ENCODE measurements around the gene AKAP13. TPM values are rescaled to one million over a fixed set of nuclear protein-coding genes. Genes with fewer than 3 reads are reported as not detected.

The AKAP13 gene
- total and polyA plus RNA-seq, 5 experiments from 2014 or later: 113 to 244 (median 131) TPM

- no peaks in the 10 kb centered on the region for H3K9me3 Mint-ChIP-seq
- ATAC-seq (no peak), DNase-seq (no peak)
- peaks cover 0 to 35% (median 7%) of the 10 kb centered on the region in 3 donors for H3K36me3 Mint-ChIP-seq
- H3K4me3 Mint-ChIP-seq: no peak overlapping the region
- no peaks in the 10 kb centered on the region for H3K27me3 Mint-ChIP-seq
- H3K27ac Mint-ChIP-seq: peak overlapping the region in 3 of 10 donors; percentile 43 to 84 (median 46)
- POLR2A ChIA-PET: no interaction called here
- H3K4me1 Mint-ChIP-seq: peaks cover 47 to 85% (median 71%) of the 10 kb centered on the region in 4 donors
These were observed 161.3 kb downstream of the AKAP13 start for GRCh38 chr15:85541744-85542143.

DNA sequence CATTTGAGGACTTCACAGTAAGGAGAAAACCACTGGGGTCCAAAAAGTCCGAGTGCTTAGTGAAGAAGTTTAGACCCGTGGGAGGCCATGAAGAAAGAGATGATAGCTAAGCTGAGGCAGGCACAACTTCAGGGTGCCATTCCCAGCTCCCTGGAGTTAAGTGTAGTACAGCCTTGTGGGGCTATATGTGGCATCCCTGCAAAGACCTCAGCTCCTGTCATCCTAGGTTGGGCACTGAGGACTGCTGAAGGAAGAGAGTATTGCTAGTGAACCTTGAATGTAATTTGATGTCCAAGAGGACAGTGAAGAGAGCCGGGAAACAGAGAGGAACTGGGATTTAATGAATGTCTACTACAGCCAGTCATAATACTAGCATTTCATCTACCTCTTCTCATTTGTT lies 162.1 kb downstream of the AKAP13 start:
- DNase-seq: no peak
- H3K27me3 Mint-ChIP-seq: no peaks in the 10 kb centered on the region
- H3K4me3 Mint-ChIP-seq: peak overlapping the region in 5 of 10 donors; percentile 11 to 69 (median 46)
- POLR2A ChIA-PET: no interaction called here
- ATAC-seq: no peak
- peaks cover 0 to 39% (median 7%) of the 10 kb centered on the region in 3 donors for H3K36me3 Mint-ChIP-seq
- H3K9me3 Mint-ChIP-seq: no peaks in the 10 kb centered on the region
- peak overlapping the region; percentile 13 to 94 (median 66) for H3K27ac Mint-ChIP-seq
- H3K4me1 Mint-ChIP-seq: peaks cover 49 to 85% (median 72%) of the 10 kb centered on the region in 4 donors

GRCh38 chr15:85542895-85543331 lies 162.5 kb downstream of the AKAP13 start:
- peak overlapping the region in 7 of 10 donors; percentile 14 to 78 (median 63) for H3K4me3 Mint-ChIP-seq
- H3K4me1 Mint-ChIP-seq: peaks cover 48 to 85% (median 75%) of the 10 kb centered on the region in 4 donors
- no peaks in the 10 kb centered on the region for H3K9me3 Mint-ChIP-seq
- DNase-seq (no peak), ATAC-seq (no peak)
- peak overlapping the region; percentile 13 to 94 (median 66) for H3K27ac Mint-ChIP-seq
- no peaks in the 10 kb centered on the region for H3K27me3 Mint-ChIP-seq
- POLR2A ChIA-PET: interaction anchor here (1.5 kb wide), 1 partner anchor 39 kb away, joined by 11 read pairs; no protein-coding TSS in a partner anchor
- peaks cover 0 to 39% (median 7%) of the 10 kb centered on the region in 3 donors for H3K36me3 Mint-ChIP-seq

- H3K27me3 Mint-ChIP-seq: no peaks in the 10 kb centered on the region
- peaks cover 0 to 41% (median 5%) of the 10 kb centered on the region in 3 donors for H3K36me3 Mint-ChIP-seq
- H3K4me3 Mint-ChIP-seq: peak overlapping the region; percentile 58 to 78 (median 71)
- peak overlapping the region; percentile 36 to 94 (median 84) for H3K27ac Mint-ChIP-seq
- H3K4me1 Mint-ChIP-seq: peaks cover 47 to 88% (median 75%) of the 10 kb centered on the region in 4 donors
- POLR2A ChIA-PET: interaction anchor here (1.5 kb wide), 1 partner anchor 38 kb away, joined by 11 read pairs; no protein-coding TSS in a partner anchor
- no peaks in the 10 kb centered on the region for H3K9me3 Mint-ChIP-seq
- DNase-seq (peak; percentile 23 to 69 (median 54)), ATAC-seq (peak; percentile 90 to 94)
These were observed 163.3 kb downstream of the AKAP13 start for GRCh38 chr15:85543741-85544155.

DNA sequence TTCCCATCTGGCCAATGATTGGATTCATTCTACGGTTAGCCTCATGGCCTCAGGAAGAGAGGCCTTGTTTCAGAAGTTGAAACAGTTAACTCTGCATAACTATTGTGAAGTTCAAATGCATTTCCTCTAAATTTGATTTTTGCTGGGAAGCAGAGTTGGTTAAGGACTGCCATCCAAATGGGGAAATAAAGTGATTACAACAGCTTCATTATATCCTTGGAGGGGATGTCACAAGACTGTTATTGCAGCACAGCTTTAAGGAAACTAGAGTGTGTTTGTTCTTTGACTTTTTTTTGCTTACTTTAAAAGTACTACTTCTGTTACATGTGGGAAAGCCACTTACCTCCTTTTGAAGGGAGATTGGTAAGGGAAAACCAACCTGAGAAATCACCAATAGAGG lies 164.8 kb downstream of the AKAP13 start:
- ATAC-seq (no peak), DNase-seq (no peak)
- Mint-ChIP-seq H3K4me3 (no peak overlapping the region), H3K9me3 (no peaks in the 10 kb centered on the region), H3K36me3 (peaks cover 0 to 44% (median 5%) of the 10 kb centered on the region in 3 donors), H3K27ac (peak overlapping the region in 8 of 10 donors; percentile 3 to 83 (median 45)), H3K27me3 (no peaks in the 10 kb centered on the region), H3K4me1 (peaks cover 44 to 75% (median 65%) of the 10 kb centered on the region in 4 donors)
- POLR2A ChIA-PET: interaction anchor here (1.2 kb wide), 1 partner anchor 17 kb away, joined by 3 read pairs; no protein-coding TSS in a partner anchor

- H3K9me3 Mint-ChIP-seq: no peaks in the 10 kb centered on the region
- peaks cover 0 to 48% (median 5%) of the 10 kb centered on the region in 3 donors for H3K36me3 Mint-ChIP-seq
- POLR2A ChIA-PET: interaction anchor here (1.2 kb wide), 1 partner anchor 17 kb away, joined by 3 read pairs; no protein-coding TSS in a partner anchor
- peak overlapping the region in 7 of 10 donors; percentile 3 to 68 (median 29) for H3K27ac Mint-ChIP-seq
- H3K4me1 Mint-ChIP-seq: peaks cover 39 to 69% (median 60%) of the 10 kb centered on the region in 4 donors
- H3K27me3 Mint-ChIP-seq: no peaks in the 10 kb centered on the region
- DNase-seq (no peak), ATAC-seq (no peak)
- H3K4me3 Mint-ChIP-seq: peak overlapping the region in 1 of 10 donors; percentile 6
These were observed 165.3 kb downstream of the AKAP13 start for GRCh38 chr15:85545752-85546151.

DNA sequence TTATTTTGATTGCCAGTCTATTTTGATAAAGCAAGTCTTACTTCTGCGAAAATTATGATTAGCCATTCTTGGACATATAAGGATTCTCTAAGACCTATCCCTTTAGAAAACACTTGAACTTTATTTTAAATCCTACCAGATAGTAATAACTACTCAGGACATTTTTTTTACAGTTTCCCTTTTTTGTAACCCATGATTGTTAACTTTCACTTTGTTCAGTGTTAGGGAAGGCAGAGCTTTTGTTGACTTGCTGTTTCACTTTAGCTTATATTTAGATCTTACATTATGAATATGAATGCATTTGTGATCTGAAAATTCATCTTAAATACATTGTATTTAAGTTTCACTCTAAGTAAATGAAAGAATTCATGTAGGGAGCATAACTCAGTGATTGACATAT lies 167.0 kb downstream of the AKAP13 start:
- DNase-seq (no peak), ATAC-seq (no peak)
- H3K36me3 Mint-ChIP-seq: peaks cover 0 to 62% (median 9%) of the 10 kb centered on the region in 3 donors
- H3K27ac Mint-ChIP-seq: peak overlapping the region in 5 of 10 donors; percentile 12 to 83 (median 62)
- H3K4me1 Mint-ChIP-seq: peaks cover 26 to 53% (median 47%) of the 10 kb centered on the region in 4 donors
- H3K9me3 Mint-ChIP-seq: no peaks in the 10 kb centered on the region
- H3K4me3 Mint-ChIP-seq: no peak overlapping the region
- POLR2A ChIA-PET: no interaction called here
- no peaks in the 10 kb centered on the region for H3K27me3 Mint-ChIP-seq

GRCh38 chr15:85550283-85550682 lies 169.9 kb downstream of the AKAP13 start:
- no peak for ATAC-seq
- POLR2A ChIA-PET: no interaction called here
- no peaks in the 10 kb centered on the region for H3K27me3 Mint-ChIP-seq

GRCh38 chr15:85551221-85551832 lies 170.9 kb downstream of the AKAP13 start:
- Mint-ChIP-seq H3K4me3 (no peak overlapping the region), H3K27ac (no peak overlapping the region), H3K36me3 (peaks cover 0 to 52% (median 8%) of the 10 kb centered on the region in 3 donors), H3K27me3 (no peaks in the 10 kb centered on the region), H3K4me1 (peaks cover 7 to 41% (median 32%) of the 10 kb centered on the region in 4 donors), H3K9me3 (no peaks in the 10 kb centered on the region)
- POLR2A ChIA-PET: no interaction called here
- DNase-seq: no peak
- ATAC-seq: no peak

More at GRCh38 chr15:85550283-85550682, 169.9 kb downstream of the AKAP13 start:
- peaks cover 0 to 62% (median 9%) of the 10 kb centered on the region in 3 donors for H3K36me3 Mint-ChIP-seq
- H3K4me1 Mint-ChIP-seq: peaks cover 11 to 39% (median 31%) of the 10 kb centered on the region in 4 donors
- no peak for DNase-seq
- H3K27ac Mint-ChIP-seq: peak overlapping the region in 1 of 10 donors; percentile 57
- no peak overlapping the region for H3K4me3 Mint-ChIP-seq
- no peaks in the 10 kb centered on the region for H3K9me3 Mint-ChIP-seq

GRCh38 chr15:85554852-85555521 lies 174.6 kb downstream of the AKAP13 start:
- POLR2A ChIA-PET: no interaction called here
- H3K27ac Mint-ChIP-seq: peak overlapping the region in 5 of 10 donors; percentile 11 to 61 (median 49)
- no peaks in the 10 kb centered on the region for H3K27me3 Mint-ChIP-seq
- ATAC-seq: no peak
- no peak for DNase-seq
- peak overlapping the region in 1 of 10 donors; percentile 68 for H3K4me3 Mint-ChIP-seq
- H3K4me1 Mint-ChIP-seq: peaks cover 15 to 53% (median 48%) of the 10 kb centered on the region in 4 donors
- H3K9me3 Mint-ChIP-seq: no peaks in the 10 kb centered on the region
- peaks cover 0 to 50% (median 6%) of the 10 kb centered on the region in 3 donors for H3K36me3 Mint-ChIP-seq

- ATAC-seq: no peak
- no peak for DNase-seq
- peak overlapping the region in 2 of 10 donors; percentile 42 to 68 for H3K4me3 Mint-ChIP-seq
- H3K36me3 Mint-ChIP-seq: peaks cover 0 to 47% (median 6%) of the 10 kb centered on the region in 3 donors
- H3K9me3 Mint-ChIP-seq: no peaks in the 10 kb centered on the region
- H3K27ac Mint-ChIP-seq: peak overlapping the region in 7 of 10 donors; percentile 41 to 67 (median 51)
- POLR2A ChIA-PET: interaction anchor here (0.5 kb wide), 1 partner anchor 20 kb away, joined by 5 read pairs; no protein-coding TSS in a partner anchor
- H3K27me3 Mint-ChIP-seq: no peaks in the 10 kb centered on the region
- peaks cover 15 to 55% (median 49%) of the 10 kb centered on the region in 4 donors for H3K4me1 Mint-ChIP-seq
These were observed 175.6 kb downstream of the AKAP13 start for GRCh38 chr15:85555875-85556617.

DNA sequence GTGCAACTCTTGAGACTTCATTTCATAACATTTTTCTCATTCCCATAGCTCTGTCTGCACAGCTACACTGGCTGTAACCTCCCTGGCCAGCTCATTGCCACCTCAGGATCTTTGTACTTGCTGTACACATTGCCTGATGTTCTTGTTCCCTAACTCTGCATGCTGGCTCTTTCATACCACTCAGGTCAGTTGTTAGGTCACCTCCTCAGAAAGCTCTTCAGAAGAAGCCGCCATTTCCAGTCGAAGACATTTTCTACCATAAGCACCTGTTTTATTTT lies 176.2 kb downstream of the AKAP13 start:
- DNase-seq (no peak), ATAC-seq (no peak)
- H3K36me3 Mint-ChIP-seq: peaks cover 0 to 44% (median 5%) of the 10 kb centered on the region in 3 donors
- no peaks in the 10 kb centered on the region for H3K27me3 Mint-ChIP-seq
- POLR2A ChIA-PET: no interaction called here
- peaks cover 14 to 55% (median 48%) of the 10 kb centered on the region in 4 donors for H3K4me1 Mint-ChIP-seq
- no peaks in the 10 kb centered on the region for H3K9me3 Mint-ChIP-seq
- H3K4me3 Mint-ChIP-seq: peak overlapping the region in 2 of 10 donors; percentile 34 to 42
- peak overlapping the region in 7 of 10 donors; percentile 10 to 67 (median 49) for H3K27ac Mint-ChIP-seq
